Measurements from ENCODE around the gene PADI6.
"Not testable (repeated sequence)": the region's sequence is repeated elsewhere in the genome, so short reads cannot be mapped to it uniquely, and the experiment has no call there.

Gene PADI6

GRCh38 chr1:17335821-17336710 is 35.9 kb upstream of the PADI6 start:
- no peaks in the 10 kb centered on the region for H3K4me1 ChIP-seq
- no peak for DNase-seq
- intact Hi-C loops (cut with DNase I; ENCODE audit: low total_unique reads) = no loop called here
- H3K36me3 ChIP-seq = no peaks in the 10 kb centered on the region
- peak; percentile 45 to 62 for TF ChIP-seq CTCF (IDR thresholded peaks at IDR 0.05)
- H3K4me3 ChIP-seq = no peak overlapping the region
- peaks cover 0 to 55% of the 10 kb centered on the region in 2 donors for H3K27me3 ChIP-seq
- no peak overlapping the region for H3K27ac ChIP-seq
- no peaks in the 10 kb centered on the region for H3K9me3 ChIP-seq

GRCh38 chr1:17338706-17339493 is 33.1 kb upstream of the PADI6 start:
- no peaks in the 10 kb centered on the region for H3K36me3 ChIP-seq
- H3K9me3 ChIP-seq = no peaks in the 10 kb centered on the region
- H3K27ac ChIP-seq = no peak overlapping the region
- no peak for TF ChIP-seq CTCF (IDR thresholded peaks at IDR 0.05)
- no peak overlapping the region for H3K4me3 ChIP-seq
- intact Hi-C loops (cut with DNase I; ENCODE audit: low total_unique reads) = no loop called here
- H3K27me3 ChIP-seq = peaks cover 0 to 55% of the 10 kb centered on the region in 2 donors
- H3K4me1 ChIP-seq = no peaks in the 10 kb centered on the region
- DNase-seq = no peak

DNA sequence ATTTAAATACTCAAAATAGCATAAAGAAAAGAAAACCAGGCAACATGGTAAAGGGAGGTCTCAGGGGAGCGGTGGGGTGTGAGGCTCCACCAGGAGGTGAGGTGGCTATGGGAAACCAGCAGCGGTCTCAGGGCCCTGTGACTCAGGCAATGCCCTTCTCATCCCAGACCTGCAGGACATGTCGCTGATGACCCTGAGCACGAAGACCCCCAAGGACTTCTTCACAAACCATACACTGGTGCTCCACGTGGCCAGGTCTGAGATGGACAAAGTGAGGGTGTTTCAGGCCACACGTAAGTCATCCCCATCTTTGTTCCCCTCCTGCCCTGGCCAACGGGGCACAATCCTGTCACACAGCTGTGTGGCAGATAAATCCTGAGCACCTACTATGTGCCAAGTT is 32.5 kb upstream of the PADI6 start:
- no peaks in the 10 kb centered on the region for H3K4me1 ChIP-seq
- intact Hi-C loops (cut with DNase I; ENCODE audit: low total_unique reads) = no loop called here
- H3K9me3 ChIP-seq = peaks cover 0 to 4% (median 0%) of the 10 kb centered on the region in 3 donors
- no peak overlapping the region for H3K27ac ChIP-seq
- no peak for TF ChIP-seq CTCF (IDR thresholded peaks at IDR 0.05)
- peaks cover 0 to 53% of the 10 kb centered on the region in 2 donors for H3K27me3 ChIP-seq
- H3K36me3 ChIP-seq = no peaks in the 10 kb centered on the region
- no peak overlapping the region for H3K4me3 ChIP-seq
- DNase-seq = no peak

GRCh38 chr1:17340358-17340757 is 31.6 kb upstream of the PADI6 start:
- Histone ChIP-seq H3K27me3 (peaks cover 0 to 54% of the 10 kb centered on the region in 2 donors), H3K27ac (no peak overlapping the region), H3K36me3 (no peaks in the 10 kb centered on the region), H3K4me3 (no peak overlapping the region), H3K9me3 (peaks cover 0 to 8% (median 0%) of the 10 kb centered on the region in 3 donors), H3K4me1 (no peaks in the 10 kb centered on the region)
- intact Hi-C loops (cut with DNase I; ENCODE audit: low total_unique reads) = no loop called here
- TF ChIP-seq CTCF (IDR thresholded peaks at IDR 0.05) = no peak
- no peak for DNase-seq

- peaks cover 0 to 52% of the 10 kb centered on the region in 2 donors for H3K27me3 ChIP-seq
- no peak overlapping the region for H3K4me3 ChIP-seq
- no peak for TF ChIP-seq CTCF (IDR thresholded peaks at IDR 0.05)
- H3K36me3 ChIP-seq = no peaks in the 10 kb centered on the region
- H3K4me1 ChIP-seq = no peaks in the 10 kb centered on the region
- no peak overlapping the region for H3K27ac ChIP-seq
- intact Hi-C loops (cut with DNase I; ENCODE audit: low total_unique reads) = no loop called here
- DNase-seq = no peak
- H3K9me3 ChIP-seq = peaks cover 0 to 8% (median 0%) of the 10 kb centered on the region in 3 donors
These were observed 30.0 kb upstream of the PADI6 start for GRCh38 chr1:17342014-17342441.

DNA sequence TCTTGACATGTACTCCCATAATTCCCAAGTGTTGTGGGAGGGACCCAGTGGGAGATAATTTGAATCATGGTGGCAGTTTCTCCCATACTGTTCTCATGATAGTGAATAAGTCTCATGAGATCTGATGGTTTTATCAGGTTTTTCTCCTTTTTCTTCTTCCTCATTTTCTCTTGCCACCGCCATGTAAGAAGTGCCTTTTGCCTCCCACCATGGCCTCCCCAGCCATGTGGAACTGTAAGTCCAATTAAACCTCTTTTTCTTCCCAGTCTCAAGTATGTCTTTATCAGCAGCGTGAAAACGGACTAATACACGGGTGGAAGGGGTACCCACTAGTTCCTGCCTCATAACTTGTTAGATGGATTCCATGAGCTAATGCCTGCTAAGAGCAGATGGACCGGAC is 26.5 kb upstream of the PADI6 start:
- H3K27ac ChIP-seq; H3K9me3 ChIP-seq; DNase-seq; intact Hi-C loops (cut with DNase I; ENCODE audit: low total_unique reads); H3K4me1 ChIP-seq; H3K36me3 ChIP-seq; H3K4me3 ChIP-seq: not testable (repeated sequence)
- peaks cover 0 to 63% of the 10 kb centered on the region in 2 donors for H3K27me3 ChIP-seq
